ENCODE measurements around the gene LSS. TPM values are rescaled to one million over a fixed set of nuclear protein-coding genes. Genes with fewer than 3 reads are reported as not detected.
A peak's percentile ranks its signal among the peaks of the same experiment; 100 is the strongest.

LSS gene
- total RNA-seq, 1 experiment from 2014 or later = 101 TPM

GRCh38 chr21:46150073-46150472 lies 78.5 kb downstream of the LSS start:
- ChIA-PET CTCF (interaction anchor here (0.7 to 1.6 kb wide), 3 partner anchors 8 to 179 kb away, joined by 3 to 4 read pairs (median 3); no protein-coding TSS in a partner anchor), POLR2A (no interaction called here)
- Mint-ChIP-seq H3K36me3 (no peaks in the 10 kb centered on the region), H3K27ac (no peak overlapping the region), H3K9me3 (no peaks in the 10 kb centered on the region), H3K4me1 (peaks cover 13% of the 10 kb centered on the region), H3K27me3 (ENCODE audit: low read depth) (no peaks in the 10 kb centered on the region), H3K4me3 (no peak overlapping the region)
- no peak for ATAC-seq
- peak; percentile 14 for DNase-seq (ENCODE audit: low spot score)
- TF ChIP-seq OVOL2 (CRISPR knock-in tag; IDR thresholded peaks at IDR 0.05; ENCODE audit: borderline replicate concordance) = no peak
- TF ChIP-seq ZNF423 (CRISPR knock-in tag; IDR thresholded peaks at IDR 0.05) = peak; percentile 67
- no peak for TF ChIP-seq NR2C2 (CRISPR knock-in tag; IDR thresholded peaks at IDR 0.05)
- no peak for TF ChIP-seq SMAD3 (CRISPR knock-in tag; IDR thresholded peaks at IDR 0.05; ENCODE audit: borderline replicate concordance)
- TF ChIP-seq CREM (CRISPR knock-in tag; IDR thresholded peaks at IDR 0.05) = no peak
- no peak for TF ChIP-seq TEAD4 (CRISPR knock-in tag; IDR thresholded peaks at IDR 0.05)

DNA sequence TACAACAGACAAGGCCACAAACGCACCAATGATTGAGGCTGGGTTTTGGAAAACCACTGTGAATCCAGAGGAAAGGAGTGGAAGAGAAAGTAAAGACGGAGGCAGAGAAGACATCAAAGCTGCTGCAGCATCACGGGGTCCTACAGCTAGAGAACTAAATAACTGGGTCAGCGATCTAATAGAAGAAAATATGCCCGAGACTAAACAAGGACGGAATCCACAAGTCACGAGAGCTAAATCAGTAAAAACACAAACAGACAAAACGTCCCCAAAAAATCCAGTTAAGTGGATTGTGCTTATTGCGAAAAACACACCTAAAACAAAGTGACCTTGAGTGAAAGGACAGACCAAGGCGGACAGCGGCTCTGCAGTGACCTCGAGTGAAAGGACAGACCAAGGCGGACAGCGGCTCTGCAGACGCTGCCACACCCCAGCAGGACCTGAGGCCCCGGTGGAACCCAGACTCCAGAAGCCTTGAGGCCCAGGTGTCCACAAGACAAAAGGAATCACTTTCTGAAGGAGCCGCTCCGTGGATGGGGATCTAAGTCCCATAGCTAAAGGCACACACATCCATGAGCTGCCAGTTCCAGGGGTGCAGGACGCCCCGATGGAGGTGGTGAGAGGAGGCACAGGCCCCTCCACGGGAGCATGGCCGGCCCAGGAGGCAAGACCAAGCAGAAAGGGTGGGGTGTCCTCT lies 79.2 kb downstream of the LSS start:
- H3K4me1 Mint-ChIP-seq = peaks cover 13% of the 10 kb centered on the region
- H3K27me3 Mint-ChIP-seq (ENCODE audit: low read depth) = no peaks in the 10 kb centered on the region
- no peak overlapping the region for H3K4me3 Mint-ChIP-seq
- POLR2A ChIA-PET = no interaction called here
- peak; percentile 8 for DNase-seq (ENCODE audit: low spot score)
- CTCF ChIA-PET = interaction anchor here (0.7 to 1.6 kb wide), 3 partner anchors 9 to 178 kb away, joined by 3 to 4 read pairs (median 3); no protein-coding TSS in a partner anchor
- peaks cover 3% of the 10 kb centered on the region; the same call in 1 of the 2 replicates for H3K36me3 Mint-ChIP-seq
- no peak for ATAC-seq
- H3K27ac Mint-ChIP-seq = peak overlapping the region; percentile 48
- TF ChIP-seq ZNF512 (CRISPR knock-in tag; IDR thresholded peaks at IDR 0.05; ENCODE audit: borderline replicate concordance) = no peak
- TF ChIP-seq GABPB1 (CRISPR knock-in tag; IDR thresholded peaks at IDR 0.05) = no peak
- no peak for TF ChIP-seq HMGA2 (CRISPR knock-in tag; IDR thresholded peaks at IDR 0.05)
- TF ChIP-seq PREB (CRISPR knock-in tag; IDR thresholded peaks at IDR 0.05; ENCODE audit: borderline replicate concordance) = no peak
- TF ChIP-seq, protein P1, sequence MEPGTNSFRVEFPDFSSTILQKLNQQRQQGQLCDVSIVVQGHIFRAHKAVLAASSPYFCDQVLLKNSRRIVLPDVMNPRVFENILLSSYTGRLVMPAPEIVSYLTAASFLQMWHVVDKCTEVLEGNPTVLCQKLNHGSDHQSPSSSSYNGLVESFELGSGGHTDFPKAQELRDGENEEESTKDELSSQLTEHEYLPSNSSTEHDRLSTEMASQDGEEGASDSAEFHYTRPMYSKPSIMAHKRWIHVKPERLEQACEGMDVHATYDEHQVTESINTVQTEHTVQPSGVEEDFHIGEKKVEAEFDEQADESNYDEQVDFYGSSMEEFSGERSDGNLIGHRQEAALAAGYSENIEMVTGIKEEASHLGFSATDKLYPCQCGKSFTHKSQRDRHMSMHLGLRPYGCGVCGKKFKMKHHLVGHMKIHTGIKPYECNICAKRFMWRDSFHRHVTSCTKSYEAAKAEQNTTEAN (CRISPR knock-in tag; IDR thresholded peaks at IDR 0.05) = no peak
- no peak for TF ChIP-seq ZNF281 (CRISPR knock-in tag; IDR thresholded peaks at IDR 0.05)
- no peak for TF ChIP-seq GRHL2 (CRISPR knock-in tag; IDR thresholded peaks at IDR 0.05; ENCODE audit: insufficient replicate concordance, severe bottlenecking)
- H3K9me3 Mint-ChIP-seq = no peaks in the 10 kb centered on the region; the same call in 1 of the 2 replicates

- CTCF ChIA-PET = interaction anchor here (0.6 to 1.0 kb wide), 3 partner anchors 15 to 81 kb away, joined by 3 read pairs; no protein-coding TSS in a partner anchor
- Mint-ChIP-seq H3K4me3 (no peak overlapping the region), H3K4me1 (peaks cover 18% of the 10 kb centered on the region), H3K9me3 (no peaks in the 10 kb centered on the region; the same call in 1 of the 2 replicates), H3K27ac (0 out of 2 replicates have a peak overlapping the region, but pooled peaks have one; percentile 46), H3K27me3 (ENCODE audit: low read depth) (no peaks in the 10 kb centered on the region), H3K36me3 (peaks cover 3% of the 10 kb centered on the region; the same call in 1 of the 2 replicates)
- peak; percentile 5 for DNase-seq (ENCODE audit: low spot score)
- POLR2A ChIA-PET = no interaction called here
- ATAC-seq = no peak
- TF ChIP-seq ZNF317 (CRISPR knock-in tag; IDR thresholded peaks at IDR 0.05; ENCODE audit: borderline replicate concordance, low read depth) (no peak), ZNF219 (CRISPR knock-in tag; IDR thresholded peaks at IDR 0.05; ENCODE audit: borderline replicate concordance) (no peak), NFE2L1 (CRISPR knock-in tag; IDR thresholded peaks at IDR 0.05) (no peak), JUN (CRISPR knock-in tag; IDR thresholded peaks at IDR 0.05) (no peak), STAT6 (CRISPR knock-in tag; conservative IDR thresholded peaks at IDR 0.05; ENCODE audit: low read depth) (no peak), USF2 (CRISPR knock-in tag; IDR thresholded peaks at IDR 0.05) (no peak)
Measured at GRCh38 chr21:46148106-46148505, 80.5 kb downstream of the LSS start.

All from WTC11 (cell line).